BE2C (cell line): ENCODE results near the gene CD79A.

Experiments
- DNase-seq: peaks from one replicate; pipeline ENCODE4 v3.0.0-alpha.2; 2020
- H3K27me3 ChIP-seq: fragments of 250-450 bp; sonication (Bioruptor Pico); 2 replicates; pipeline ENCODE4 v1.5.1; 2020; ENCODE audit warnings: mild to moderate bottlenecking
- H3K36me3 ChIP-seq: fragments of 250-450 bp; sonication (Bioruptor Pico); 2 replicates; pipeline ENCODE4 v1.5.1; 2020; ENCODE audit warnings: mild to moderate bottlenecking
- H3K4me1 ChIP-seq: fragments of 250-450 bp; sonication (Bioruptor Pico); 2 replicates; pipeline ENCODE4 v1.5.1; 2020
- H3K4me3 ChIP-seq: 2 replicates; pipeline ENCODE4 v1.5.1; 2011; ENCODE audit warnings: low read depth, low read length
- H3K9me3 ChIP-seq: fragments of 250-450 bp; sonication (Bioruptor Pico); 2 replicates; pipeline ENCODE4 v1.5.1; 2020
- TF ChIP-seq, protein P1 (sequence below): IDR thresholded peaks from 2 replicates; pipeline ENCODE4 v1.5.1; 2012; ENCODE audit warnings: mild to moderate bottlenecking, low read depth, low read length

CD79A gene

DNA sequence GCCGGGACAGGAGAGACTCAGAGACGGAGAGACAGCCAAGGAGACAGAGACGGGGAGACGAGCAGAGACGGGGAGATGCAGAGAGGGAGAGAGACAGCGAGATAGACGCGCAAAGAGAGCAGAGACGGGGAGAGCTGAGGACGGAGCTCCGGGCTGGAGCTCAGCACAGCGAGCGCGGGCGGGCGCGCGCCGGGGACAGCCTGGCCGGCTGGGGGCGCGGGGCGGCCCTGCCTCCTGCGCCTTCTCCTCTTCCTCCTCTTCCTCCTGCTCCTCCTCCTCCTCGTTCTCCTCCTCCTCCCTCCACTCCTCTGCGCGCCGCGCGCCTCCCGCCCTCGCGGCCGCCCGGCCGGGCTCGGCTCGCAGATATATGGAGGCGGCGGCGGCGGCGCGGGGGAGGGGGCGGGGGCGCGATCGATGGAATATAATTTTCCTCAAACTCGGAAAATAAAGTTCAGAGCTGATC, 51.2 kb downstream of the CD79A start, which contains the start of gene ERFL:
TSS of gene ERFL (minus strand) at position 229 of the 463 bp plus-strand sequence. CDS start 15,530 bp downstream, outside the sequence.
- no peaks in the 10 kb centered on the region for H3K4me1 ChIP-seq
- no peak within 1 kb of the TSS for H3K4me3 ChIP-seq
- H3K9me3 ChIP-seq, result no peaks in the 10 kb centered on the region; the same call in 1 of the 2 replicates
- no peaks in the 10 kb centered on the region for H3K36me3 ChIP-seq
- peaks cover 65% of the 10 kb centered on the region for H3K27me3 ChIP-seq
- DNase-seq, result no peak
- TF ChIP-seq, protein P1, sequence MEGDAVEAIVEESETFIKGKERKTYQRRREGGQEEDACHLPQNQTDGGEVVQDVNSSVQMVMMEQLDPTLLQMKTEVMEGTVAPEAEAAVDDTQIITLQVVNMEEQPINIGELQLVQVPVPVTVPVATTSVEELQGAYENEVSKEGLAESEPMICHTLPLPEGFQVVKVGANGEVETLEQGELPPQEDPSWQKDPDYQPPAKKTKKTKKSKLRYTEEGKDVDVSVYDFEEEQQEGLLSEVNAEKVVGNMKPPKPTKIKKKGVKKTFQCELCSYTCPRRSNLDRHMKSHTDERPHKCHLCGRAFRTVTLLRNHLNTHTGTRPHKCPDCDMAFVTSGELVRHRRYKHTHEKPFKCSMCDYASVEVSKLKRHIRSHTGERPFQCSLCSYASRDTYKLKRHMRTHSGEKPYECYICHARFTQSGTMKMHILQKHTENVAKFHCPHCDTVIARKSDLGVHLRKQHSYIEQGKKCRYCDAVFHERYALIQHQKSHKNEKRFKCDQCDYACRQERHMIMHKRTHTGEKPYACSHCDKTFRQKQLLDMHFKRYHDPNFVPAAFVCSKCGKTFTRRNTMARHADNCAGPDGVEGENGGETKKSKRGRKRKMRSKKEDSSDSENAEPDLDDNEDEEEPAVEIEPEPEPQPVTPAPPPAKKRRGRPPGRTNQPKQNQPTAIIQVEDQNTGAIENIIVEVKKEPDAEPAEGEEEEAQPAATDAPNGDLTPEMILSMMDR, result no peak

DNA sequence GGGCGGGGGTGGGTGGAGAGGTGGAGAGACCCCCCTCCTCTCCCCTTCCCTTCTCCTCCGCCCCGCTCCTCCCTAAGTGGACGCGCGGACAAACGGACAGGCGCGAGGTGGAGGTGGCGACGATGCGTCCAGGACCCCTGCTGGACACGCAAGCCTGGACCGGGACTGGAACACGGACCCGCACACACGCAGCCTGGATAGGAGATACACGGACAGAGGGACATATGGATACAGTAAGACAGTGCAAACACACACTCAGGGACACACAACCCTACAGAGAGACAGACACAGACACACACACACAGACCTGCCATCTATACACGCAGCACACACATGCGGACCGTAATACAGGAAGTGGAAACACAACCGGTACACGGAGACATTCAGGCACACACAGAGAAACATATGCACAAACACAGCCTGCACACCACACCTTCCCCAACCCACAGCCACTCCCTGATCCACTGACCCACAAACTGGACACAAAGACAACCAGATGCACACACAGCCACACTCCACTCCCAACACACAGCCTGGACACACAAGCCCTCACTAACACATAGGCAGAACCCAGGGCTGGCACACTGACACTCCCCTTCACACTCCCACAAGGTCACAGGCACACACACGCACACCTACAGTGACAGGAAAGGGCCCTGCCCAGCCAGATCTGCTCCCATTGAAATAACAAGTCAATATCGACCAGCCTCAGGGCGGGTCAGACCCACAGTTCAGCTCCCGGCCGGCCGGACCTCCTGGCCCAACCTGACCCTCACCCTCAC, 51.9 kb downstream of the CD79A start:
- DNase-seq, result no peak
- Histone ChIP-seq H3K4me3 (no peak overlapping the region), H3K36me3 (no peaks in the 10 kb centered on the region), H3K4me1 (no peaks in the 10 kb centered on the region), H3K9me3 (no peaks in the 10 kb centered on the region; the same call in 1 of the 2 replicates), H3K27me3 (peaks cover 71% of the 10 kb centered on the region)
- TF ChIP-seq, protein P1, result no peak

DNA sequence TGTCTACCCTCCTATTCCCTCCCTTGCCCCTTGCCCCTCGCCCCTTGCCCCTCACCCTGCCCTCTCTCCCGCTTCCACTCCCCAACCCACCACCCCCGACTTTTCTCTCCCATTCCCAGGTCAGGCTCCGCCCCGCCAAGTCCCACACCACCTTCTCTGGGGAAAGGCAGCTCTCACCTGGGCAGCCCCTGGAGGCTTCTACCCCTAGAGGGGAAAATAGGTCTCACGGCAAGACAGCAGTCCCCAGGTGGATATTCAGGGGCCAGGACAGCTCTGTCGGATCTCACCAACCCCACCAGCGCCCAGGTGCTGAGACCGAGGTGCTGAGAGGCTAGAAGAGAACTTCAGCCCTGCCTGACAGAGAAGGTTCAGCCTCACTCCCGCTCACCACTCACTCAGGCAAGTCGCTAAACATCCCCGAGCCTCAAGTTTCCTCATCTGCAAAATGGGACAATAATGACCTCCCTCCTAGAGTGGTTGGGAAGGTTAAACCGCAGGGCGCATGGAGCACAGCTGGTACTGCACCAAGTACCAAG, 52.5 kb downstream of the CD79A start:
- no peaks in the 10 kb centered on the region for H3K4me1 ChIP-seq
- H3K4me3 ChIP-seq, result no peak overlapping the region
- peaks cover 77% of the 10 kb centered on the region for H3K27me3 ChIP-seq
- H3K36me3 ChIP-seq, result no peaks in the 10 kb centered on the region
- TF ChIP-seq, protein P1, result no peak
- no peak for DNase-seq
- H3K9me3 ChIP-seq, result no peaks in the 10 kb centered on the region; the same call in 1 of the 2 replicates

DNA sequence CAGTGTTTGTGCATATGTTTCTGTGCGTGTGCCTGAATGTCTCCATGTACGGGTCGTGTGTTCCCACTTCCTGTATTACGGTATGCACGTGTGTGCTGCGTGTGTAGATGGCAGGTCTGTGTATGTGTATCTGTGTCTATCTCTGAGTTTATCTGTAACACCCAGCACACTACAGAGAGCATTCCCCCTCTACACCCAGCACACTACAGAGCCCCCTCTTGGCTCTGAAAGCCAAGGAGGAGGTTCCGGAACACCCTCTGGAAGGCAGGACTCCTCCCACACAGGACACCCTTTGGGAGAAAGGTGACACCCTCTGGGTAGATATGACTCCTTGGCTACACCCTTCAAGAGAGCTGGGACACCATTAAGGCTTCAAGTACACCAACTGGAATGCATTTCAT, 53.2 kb downstream of the CD79A start:
- H3K27me3 ChIP-seq, result peaks cover 83% of the 10 kb centered on the region
- H3K4me1 ChIP-seq, result no peaks in the 10 kb centered on the region
- H3K9me3 ChIP-seq, result no peaks in the 10 kb centered on the region; the same call in 1 of the 2 replicates
- no peak for DNase-seq
- H3K4me3 ChIP-seq, result no peak overlapping the region
- TF ChIP-seq, protein P1, result no peak
- H3K36me3 ChIP-seq, result no peaks in the 10 kb centered on the region
